K562 (cell line): ENCODE measurements around the gene PPP2R1B.

Experiments
- CBX1 ChIP-seq: sonication (generic); IDR thresholded peaks from 2 replicates; pipeline ENCODE4 v1.6.1; 2016; ENCODE audit warnings: antibody characterized with exemption, low read depth, mild to moderate bottlenecking
- GABPA ChIP-seq: fragments of 200-800 bp; sonication (Bioruptor generic); conservative IDR thresholded peaks from 2 replicates; pipeline ENCODE4 v1.6.1; 2016; ENCODE audit warnings: low read depth, missing genetic modification characterization, missing compliant biosample characterization
- JUNB ChIP-seq: fragments of 450-650 bp; formaldehyde crosslinking; conservative IDR thresholded peaks from 2 replicates; pipeline ENCODE4 v1.4.0; 2020; ENCODE audit warnings: mild to moderate bottlenecking
- MYNN ChIP-seq, 2 experiments: sonication (generic); formaldehyde crosslinking in 1 of 2; IDR thresholded peaks; 2 replicates each; pipeline versions ENCODE4 v1.5.0 to v1.6.1; 2016 to 2020; ENCODE audit warnings: antibody characterized with exemption in 1 of 2, missing genetic modification reagents in 1 of 2
- NR2C1 ChIP-seq, 2 experiments: fragments of 450-650 bp; IDR thresholded peaks; 2 replicates each; pipeline ENCODE4 v1.6.1; 2017; ENCODE audit warnings: mild to moderate bottlenecking in 2 of 2, antibody characterized with exemption in 1 of 2, inconsistent platforms in 1 of 2, missing compliant biosample characterization in 1 of 2, missing genetic modification characterization in 1 of 2
- SREBF2 ChIP-seq: sonication (generic); formaldehyde crosslinking; IDR thresholded peaks from 2 replicates; pipeline ENCODE4 v1.4.0; 2020; ENCODE audit warnings: mild to moderate bottlenecking, missing genetic modification reagents
- ZNF778 ChIP-seq: fragments of 450-650 bp; formaldehyde crosslinking; IDR thresholded peaks from 2 replicates; pipeline ENCODE4 v1.4.0; 2020; ENCODE audit warnings: mild to moderate bottlenecking, moderate library complexity
- TF ChIP-seq, protein P1 (sequence below): sonication (generic); formaldehyde crosslinking; IDR thresholded peaks from 2 replicates; pipeline ENCODE4 v1.8.0; 2023; ENCODE audit warnings: missing genetic modification reagents, mild to moderate bottlenecking, borderline replicate concordance
- TF ChIP-seq, protein P2 (sequence below), 2 experiments: fragments of 450-650 bp in 1 of 2; sonication (generic) in 1 of 2; formaldehyde crosslinking in 1 of 2; IDR thresholded peaks in 1 of 2; conservative IDR thresholded peaks in 1 of 2; 2 replicates each; pipeline versions ENCODE4 v1.6.1 to v1.8.1; 2016 to 2023; ENCODE audit warnings: mild to moderate bottlenecking in 2 of 2, moderate library complexity in 2 of 2, inconsistent platforms in 1 of 2, missing genetic modification reagents in 1 of 2
- TF ChIP-seq, protein P3 (sequence below), 2 experiments: fragments of 450-650 bp; formaldehyde crosslinking in 1 of 2; IDR thresholded peaks; 2 replicates each; pipeline versions ENCODE4 v1.4.0 to v1.6.1; 2014 to 2020; ENCODE audit warnings: mild to moderate bottlenecking in 2 of 2, borderline replicate concordance in 1 of 2, low read depth in 1 of 2
- TF ChIP-seq, protein P4 (sequence below): fragments of 250-450 bp; sonication (Bioruptor Pico); IDR thresholded peaks from 2 replicates; pipeline ENCODE4 v1.5.0; 2020; ENCODE audit warnings: mild to moderate bottlenecking, borderline replicate concordance
- TF ChIP-seq, protein P5 (sequence below): sonication (generic); formaldehyde crosslinking; IDR thresholded peaks from 2 replicates; pipeline ENCODE4 v1.9.0; 2022; ENCODE audit warnings: mild to moderate bottlenecking, missing genetic modification reagents
- TF ChIP-seq, protein P6 (sequence below), 3 experiments: IDR thresholded peaks in 2 of 3; conservative IDR thresholded peaks in 1 of 3; 2 replicates each; pipeline ENCODE4 v1.5.1; 2011 to 2012; ENCODE audit warnings: low read length in 3 of 3, mild to moderate bottlenecking in 3 of 3, control low read depth in 2 of 3, improper control_type of control experiment in 1 of 3, inconsistent platforms in 1 of 3, low read depth in 1 of 3, mixed read lengths in 1 of 3, moderate library complexity in 1 of 3; ENCODE audit not compliant: insufficient read depth in 2 of 3

DNA sequence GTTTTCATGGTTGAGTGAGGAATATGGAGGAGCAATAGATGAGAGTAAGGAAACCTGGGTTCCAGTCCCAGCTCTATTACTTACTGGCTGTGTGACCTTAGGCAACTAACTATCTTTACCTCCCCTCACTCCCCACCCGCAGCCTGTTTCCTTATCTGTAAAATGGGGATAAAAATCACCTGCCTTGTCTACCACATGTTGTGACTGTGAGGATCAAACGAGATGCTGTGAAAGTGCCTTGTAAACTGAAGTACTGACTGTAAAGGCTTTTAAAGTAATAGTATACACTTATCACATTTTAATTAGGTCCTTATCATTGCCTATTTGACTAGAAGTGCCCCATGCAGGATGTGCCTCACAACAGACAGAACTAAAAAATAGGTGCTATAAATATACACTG is 18.9 kb upstream of the PPP2R1B start:
- TF ChIP-seq ZNF778 (CRISPR knock-in tag), result no peak
- no peak for TF ChIP-seq NR2C1 (IDR thresholded peaks at IDR 0.05)
- no peak for TF ChIP-seq NR2C1 (tag; IDR thresholded peaks at IDR 0.05)
- TF ChIP-seq, protein P1, sequence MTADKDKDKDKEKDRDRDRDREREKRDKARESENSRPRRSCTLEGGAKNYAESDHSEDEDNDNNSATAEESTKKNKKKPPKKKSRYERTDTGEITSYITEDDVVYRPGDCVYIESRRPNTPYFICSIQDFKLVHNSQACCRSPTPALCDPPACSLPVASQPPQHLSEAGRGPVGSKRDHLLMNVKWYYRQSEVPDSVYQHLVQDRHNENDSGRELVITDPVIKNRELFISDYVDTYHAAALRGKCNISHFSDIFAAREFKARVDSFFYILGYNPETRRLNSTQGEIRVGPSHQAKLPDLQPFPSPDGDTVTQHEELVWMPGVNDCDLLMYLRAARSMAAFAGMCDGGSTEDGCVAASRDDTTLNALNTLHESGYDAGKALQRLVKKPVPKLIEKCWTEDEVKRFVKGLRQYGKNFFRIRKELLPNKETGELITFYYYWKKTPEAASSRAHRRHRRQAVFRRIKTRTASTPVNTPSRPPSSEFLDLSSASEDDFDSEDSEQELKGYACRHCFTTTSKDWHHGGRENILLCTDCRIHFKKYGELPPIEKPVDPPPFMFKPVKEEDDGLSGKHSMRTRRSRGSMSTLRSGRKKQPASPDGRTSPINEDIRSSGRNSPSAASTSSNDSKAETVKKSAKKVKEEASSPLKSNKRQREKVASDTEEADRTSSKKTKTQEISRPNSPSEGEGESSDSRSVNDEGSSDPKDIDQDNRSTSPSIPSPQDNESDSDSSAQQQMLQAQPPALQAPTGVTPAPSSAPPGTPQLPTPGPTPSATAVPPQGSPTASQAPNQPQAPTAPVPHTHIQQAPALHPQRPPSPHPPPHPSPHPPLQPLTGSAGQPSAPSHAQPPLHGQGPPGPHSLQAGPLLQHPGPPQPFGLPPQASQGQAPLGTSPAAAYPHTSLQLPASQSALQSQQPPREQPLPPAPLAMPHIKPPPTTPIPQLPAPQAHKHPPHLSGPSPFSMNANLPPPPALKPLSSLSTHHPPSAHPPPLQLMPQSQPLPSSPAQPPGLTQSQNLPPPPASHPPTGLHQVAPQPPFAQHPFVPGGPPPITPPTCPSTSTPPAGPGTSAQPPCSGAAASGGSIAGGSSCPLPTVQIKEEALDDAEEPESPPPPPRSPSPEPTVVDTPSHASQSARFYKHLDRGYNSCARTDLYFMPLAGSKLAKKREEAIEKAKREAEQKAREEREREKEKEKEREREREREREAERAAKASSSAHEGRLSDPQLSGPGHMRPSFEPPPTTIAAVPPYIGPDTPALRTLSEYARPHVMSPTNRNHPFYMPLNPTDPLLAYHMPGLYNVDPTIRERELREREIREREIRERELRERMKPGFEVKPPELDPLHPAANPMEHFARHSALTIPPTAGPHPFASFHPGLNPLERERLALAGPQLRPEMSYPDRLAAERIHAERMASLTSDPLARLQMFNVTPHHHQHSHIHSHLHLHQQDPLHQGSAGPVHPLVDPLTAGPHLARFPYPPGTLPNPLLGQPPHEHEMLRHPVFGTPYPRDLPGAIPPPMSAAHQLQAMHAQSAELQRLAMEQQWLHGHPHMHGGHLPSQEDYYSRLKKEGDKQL (CRISPR knock-in tag), result no peak
- TF ChIP-seq GABPA (tag), result no peak
- TF ChIP-seq SREBF2 (CRISPR knock-in tag), result no peak
- TF ChIP-seq, protein P2, sequence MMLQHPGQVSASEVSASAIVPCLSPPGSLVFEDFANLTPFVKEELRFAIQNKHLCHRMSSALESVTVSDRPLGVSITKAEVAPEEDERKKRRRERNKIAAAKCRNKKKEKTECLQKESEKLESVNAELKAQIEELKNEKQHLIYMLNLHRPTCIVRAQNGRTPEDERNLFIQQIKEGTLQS (IDR thresholded peaks at IDR 0.05), result no peak
- TF ChIP-seq, protein P2 (CRISPR knock-in tag; conservative IDR thresholded peaks at IDR 0.05), result no peak
- TF ChIP-seq, protein P3, sequence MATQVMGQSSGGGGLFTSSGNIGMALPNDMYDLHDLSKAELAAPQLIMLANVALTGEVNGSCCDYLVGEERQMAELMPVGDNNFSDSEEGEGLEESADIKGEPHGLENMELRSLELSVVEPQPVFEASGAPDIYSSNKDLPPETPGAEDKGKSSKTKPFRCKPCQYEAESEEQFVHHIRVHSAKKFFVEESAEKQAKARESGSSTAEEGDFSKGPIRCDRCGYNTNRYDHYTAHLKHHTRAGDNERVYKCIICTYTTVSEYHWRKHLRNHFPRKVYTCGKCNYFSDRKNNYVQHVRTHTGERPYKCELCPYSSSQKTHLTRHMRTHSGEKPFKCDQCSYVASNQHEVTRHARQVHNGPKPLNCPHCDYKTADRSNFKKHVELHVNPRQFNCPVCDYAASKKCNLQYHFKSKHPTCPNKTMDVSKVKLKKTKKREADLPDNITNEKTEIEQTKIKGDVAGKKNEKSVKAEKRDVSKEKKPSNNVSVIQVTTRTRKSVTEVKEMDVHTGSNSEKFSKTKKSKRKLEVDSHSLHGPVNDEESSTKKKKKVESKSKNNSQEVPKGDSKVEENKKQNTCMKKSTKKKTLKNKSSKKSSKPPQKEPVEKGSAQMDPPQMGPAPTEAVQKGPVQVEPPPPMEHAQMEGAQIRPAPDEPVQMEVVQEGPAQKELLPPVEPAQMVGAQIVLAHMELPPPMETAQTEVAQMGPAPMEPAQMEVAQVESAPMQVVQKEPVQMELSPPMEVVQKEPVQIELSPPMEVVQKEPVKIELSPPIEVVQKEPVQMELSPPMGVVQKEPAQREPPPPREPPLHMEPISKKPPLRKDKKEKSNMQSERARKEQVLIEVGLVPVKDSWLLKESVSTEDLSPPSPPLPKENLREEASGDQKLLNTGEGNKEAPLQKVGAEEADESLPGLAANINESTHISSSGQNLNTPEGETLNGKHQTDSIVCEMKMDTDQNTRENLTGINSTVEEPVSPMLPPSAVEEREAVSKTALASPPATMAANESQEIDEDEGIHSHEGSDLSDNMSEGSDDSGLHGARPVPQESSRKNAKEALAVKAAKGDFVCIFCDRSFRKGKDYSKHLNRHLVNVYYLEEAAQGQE (IDR thresholded peaks at IDR 0.05; ENCODE audit: borderline replicate concordance), result no peak
- TF ChIP-seq, protein P3 (CRISPR knock-in tag; IDR thresholded peaks at IDR 0.05; ENCODE audit: low read depth), result no peak
- TF ChIP-seq, protein P4, sequence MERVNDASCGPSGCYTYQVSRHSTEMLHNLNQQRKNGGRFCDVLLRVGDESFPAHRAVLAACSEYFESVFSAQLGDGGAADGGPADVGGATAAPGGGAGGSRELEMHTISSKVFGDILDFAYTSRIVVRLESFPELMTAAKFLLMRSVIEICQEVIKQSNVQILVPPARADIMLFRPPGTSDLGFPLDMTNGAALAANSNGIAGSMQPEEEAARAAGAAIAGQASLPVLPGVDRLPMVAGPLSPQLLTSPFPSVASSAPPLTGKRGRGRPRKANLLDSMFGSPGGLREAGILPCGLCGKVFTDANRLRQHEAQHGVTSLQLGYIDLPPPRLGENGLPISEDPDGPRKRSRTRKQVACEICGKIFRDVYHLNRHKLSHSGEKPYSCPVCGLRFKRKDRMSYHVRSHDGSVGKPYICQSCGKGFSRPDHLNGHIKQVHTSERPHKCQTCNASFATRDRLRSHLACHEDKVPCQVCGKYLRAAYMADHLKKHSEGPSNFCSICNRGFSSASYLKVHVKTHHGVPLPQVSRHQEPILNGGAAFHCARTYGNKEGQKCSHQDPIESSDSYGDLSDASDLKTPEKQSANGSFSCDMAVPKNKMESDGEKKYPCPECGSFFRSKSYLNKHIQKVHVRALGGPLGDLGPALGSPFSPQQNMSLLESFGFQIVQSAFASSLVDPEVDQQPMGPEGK, result no peak
- TF ChIP-seq, protein P5, sequence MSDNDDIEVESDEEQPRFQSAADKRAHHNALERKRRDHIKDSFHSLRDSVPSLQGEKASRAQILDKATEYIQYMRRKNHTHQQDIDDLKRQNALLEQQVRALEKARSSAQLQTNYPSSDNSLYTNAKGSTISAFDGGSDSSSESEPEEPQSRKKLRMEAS (CRISPR knock-in tag), result no peak
- TF ChIP-seq CBX1, result no peak
- TF ChIP-seq JUNB (CRISPR knock-in tag), result no peak
- no peak for TF ChIP-seq MYNN (IDR thresholded peaks at IDR 0.05)
- no peak for TF ChIP-seq MYNN (CRISPR knock-in tag; IDR thresholded peaks at IDR 0.05)
- TF ChIP-seq, protein P6, sequence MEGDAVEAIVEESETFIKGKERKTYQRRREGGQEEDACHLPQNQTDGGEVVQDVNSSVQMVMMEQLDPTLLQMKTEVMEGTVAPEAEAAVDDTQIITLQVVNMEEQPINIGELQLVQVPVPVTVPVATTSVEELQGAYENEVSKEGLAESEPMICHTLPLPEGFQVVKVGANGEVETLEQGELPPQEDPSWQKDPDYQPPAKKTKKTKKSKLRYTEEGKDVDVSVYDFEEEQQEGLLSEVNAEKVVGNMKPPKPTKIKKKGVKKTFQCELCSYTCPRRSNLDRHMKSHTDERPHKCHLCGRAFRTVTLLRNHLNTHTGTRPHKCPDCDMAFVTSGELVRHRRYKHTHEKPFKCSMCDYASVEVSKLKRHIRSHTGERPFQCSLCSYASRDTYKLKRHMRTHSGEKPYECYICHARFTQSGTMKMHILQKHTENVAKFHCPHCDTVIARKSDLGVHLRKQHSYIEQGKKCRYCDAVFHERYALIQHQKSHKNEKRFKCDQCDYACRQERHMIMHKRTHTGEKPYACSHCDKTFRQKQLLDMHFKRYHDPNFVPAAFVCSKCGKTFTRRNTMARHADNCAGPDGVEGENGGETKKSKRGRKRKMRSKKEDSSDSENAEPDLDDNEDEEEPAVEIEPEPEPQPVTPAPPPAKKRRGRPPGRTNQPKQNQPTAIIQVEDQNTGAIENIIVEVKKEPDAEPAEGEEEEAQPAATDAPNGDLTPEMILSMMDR (IDR thresholded peaks at IDR 0.05 in 2 of 3, conservative IDR thresholded peaks at IDR 0.05 in 1 of 3; ENCODE audit: insufficient read depth in 2 of 3, low read depth in 1 of 3, low read length in 3 of 3), result no peak
